Upper lobe of left lung (tissue), 4 donors: ENCODE results near the gene WDPCP.
"Not testable (repeated sequence)": the region's sequence is repeated elsewhere in the genome, so short reads cannot be mapped to it uniquely, and the experiment has no call there.

Experiments
- CTCF ChIP-seq, 6 experiments: fragments of 450-650 bp in 4 of 6; fragments of 200-600 bp in 2 of 6; sonication (generic) in 2 of 6; IDR thresholded peaks; one replicate each; pipeline ENCODE4 v1.5.1; 2016 to 2019; ENCODE audit warnings: antibody characterized with exemption in 6 of 6
- EP300 ChIP-seq, 4 donors: sonication (generic); formaldehyde crosslinking; IDR thresholded peaks; one replicate each; pipeline ENCODE4 v1.5.1; 2017; ENCODE audit warnings: antibody characterized with exemption in 4 of 4, control low read depth in 2 of 4
- POLR2A ChIP-seq, 4 donors: fragments of 450-650 bp; IDR thresholded peaks; one replicate each; pipeline ENCODE4 v1.5.1; 2016 to 2017; ENCODE audit warnings: antibody characterized with exemption in 4 of 4, mild to moderate bottlenecking in 2 of 4
- POLR2AphosphoS5 ChIP-seq, 2 donors: sonication (generic); formaldehyde crosslinking; IDR thresholded peaks; one replicate each; pipeline ENCODE4 v1.5.1; 2017; ENCODE audit warnings: antibody characterized with exemption in 2 of 2

GRCh38 chr2:63573026-63573425 lies 15.3 kb downstream of the WDPCP start:
- not testable (repeated sequence) for TF ChIP-seq CTCF, POLR2A, EP300, POLR2AphosphoS5 (IDR thresholded peaks at IDR 0.05)
